GM18873 (cell line): ENCODE data around the gene AKT1S1.

Experiments
- ATAC-seq: cut with Tn5 transposase; IDR thresholded peaks from one replicate; pipeline ENCODE4 v1.9.1; 2021; ENCODE audit warnings: mild to moderate bottlenecking, moderate library complexity, moderate number of reproducible peaks; ENCODE audit not compliant: unreplicated experiment, low FRiP score

AKT1S1 gene

GRCh38 chr19:49857061-49857837, 19.9 kb downstream of the AKT1S1 start:
- ATAC-seq: no peak

- ATAC-seq: no peak
These were observed 20.6 kb downstream of the AKT1S1 start for GRCh38 chr19:49856574-49857021.

- no peak for ATAC-seq
These were observed 21.2 kb downstream of the AKT1S1 start for GRCh38 chr19:49855676-49856573.

GRCh38 chr19:49855277-49855675, 21.9 kb downstream of the AKT1S1 start:
- no peak for ATAC-seq

GRCh38 chr19:49854378-49855263, 22.5 kb downstream of the AKT1S1 start:
- ATAC-seq: no peak

GRCh38 chr19:49853852-49854377, 23.2 kb downstream of the AKT1S1 start:
- no peak for ATAC-seq

- no peak for ATAC-seq
These were observed 24.5 kb downstream of the AKT1S1 start for GRCh38 chr19:49852631-49853126.

GRCh38 chr19:49851456-49852259, 25.5 kb downstream of the AKT1S1 start:
- ATAC-seq: no peak

GRCh38 chr19:49850487-49851342, 26.4 kb downstream of the AKT1S1 start, which contains the start of gene PTOV1:
Gene PTOV1 (plus strand): TSS chr19:49851159.
- peak; percentile 44 for ATAC-seq

- no peak for ATAC-seq
These were observed 27.0 kb downstream of the AKT1S1 start for GRCh38 chr19:49850221-49850486.

GRCh38 chr19:49849433-49850220, 27.5 kb downstream of the AKT1S1 start:
- no peak for ATAC-seq

- ATAC-seq: no peak
These were observed 28.2 kb downstream of the AKT1S1 start for GRCh38 chr19:49848938-49849337.

GRCh38 chr19:49847731-49848696, 29.1 kb downstream of the AKT1S1 start:
- ATAC-seq: no peak

GRCh38 chr19:49846408-49846807, 30.7 kb downstream of the AKT1S1 start:
- no peak for ATAC-seq

- ATAC-seq: no peak
These were observed 31.7 kb downstream of the AKT1S1 start for GRCh38 chr19:49845414-49845813.
